SK-N-MC (cell line): ENCODE measurements around the gene NELFB.
"Not testable (repeated sequence)": the region's sequence is repeated elsewhere in the genome, so short reads cannot be mapped to it uniquely, and the experiment has no call there.

Source experiments
- DNase-seq: peaks from one replicate; pipeline ENCODE4 v3.0.0-alpha.2; 2011; ENCODE audit warnings: low read depth, low spot score
- H3K27ac ChIP-seq: fragments of 200-600 bp; sonication (generic); 2 replicates; pipeline ENCODE4 v1.5.1; 2016; ENCODE audit warnings: mixed run types
- H3K36me3 ChIP-seq: fragments of 200-600 bp; sonication (generic); 2 replicates; pipeline ENCODE4 v1.6.1; 2017; ENCODE audit warnings: antibody characterized with exemption, low read length, mixed read lengths; ENCODE audit not compliant: insufficient read depth
- H3K4me3 ChIP-seq: fragments of 200-600 bp; sonication (generic); 2 replicates; pipeline ENCODE4 v1.5.1; 2016
- H3K9ac ChIP-seq: fragments of 200-600 bp; sonication (generic); 2 replicates; pipeline ENCODE4 v1.8.0; 2017; ENCODE audit warnings: mixed run types, mixed read lengths; ENCODE audit not compliant: insufficient read length
- H3K9me3 ChIP-seq: fragments of 200-600 bp; sonication (generic); 2 replicates; pipeline ENCODE4 v1.6.1; 2017; ENCODE audit warnings: low read depth, mild to moderate bottlenecking, antibody characterized with exemption, low read length, moderate library complexity, mixed read lengths
- EZH2 ChIP-seq: fragments of 200-600 bp; sonication (generic); IDR thresholded peaks from one replicate; pipeline ENCODE4 v1.6.1; 2017; ENCODE audit warnings: antibody characterized with exemption
- FOXP2 ChIP-seq: optimal IDR thresholded peaks from 2 replicates; pipeline ENCODE3; 2011; ENCODE audit warnings: mild to moderate bottlenecking, moderate library complexity; ENCODE audit not compliant: insufficient read depth; ENCODE audit errors: extremely low read length, control extremely low read depth
- POLR2AphosphoS5 ChIP-seq: IDR thresholded peaks from 2 replicates; pipeline ENCODE4 v1.6.1; 2012; ENCODE audit warnings: mild to moderate bottlenecking, low read depth, low read length, borderline replicate concordance

Gene NELFB

GRCh38 chr9:137237759-137238726, 17.1 kb upstream of the NELFB start:
- no peak for DNase-seq
- Histone ChIP-seq H3K9ac (no peak overlapping the region), H3K9me3 (no peaks in the 10 kb centered on the region), H3K36me3 (peaks cover 14% of the 10 kb centered on the region), H3K4me3 (no peak overlapping the region), H3K27ac (no peak overlapping the region)
- TF ChIP-seq EZH2 (no peak), FOXP2 (no peak), POLR2AphosphoS5 (no peak)

GRCh38 chr9:137239541-137240200, 15.5 kb upstream of the NELFB start:
- Histone ChIP-seq H3K27ac (peak overlapping the region; percentile 85), H3K36me3 (peaks cover 21% of the 10 kb centered on the region), H3K4me3 (peak overlapping the region; percentile 80)

GRCh38 chr9:137240318-137240840, 14.7 kb upstream of the NELFB start:
- Histone ChIP-seq H3K36me3 (peaks cover 21% of the 10 kb centered on the region), H3K4me3 (peak overlapping the region; percentile 80), H3K9me3 (no peaks in the 10 kb centered on the region), H3K27ac (peak overlapping the region; percentile 85), H3K9ac (peak overlapping the region; percentile 88)
- TF ChIP-seq FOXP2 = no peak
- no peak for TF ChIP-seq EZH2
- peak; percentile 38; the same call in 1 of the 2 replicates for TF ChIP-seq POLR2AphosphoS5
- DNase-seq = no peak

More at GRCh38 chr9:137239541-137240200, 15.5 kb upstream of the NELFB start:
- peak overlapping the region; percentile 88 for H3K9ac ChIP-seq
- not testable (repeated sequence) for DNase-seq, H3K9me3 ChIP-seq

GRCh38 chr9:137240841-137241489, 14.2 kb upstream of the NELFB start, which contains the start of gene TUBB4B:
TUBB4B (plus strand) TSS chr9:137241287; CDS start chr9:137241361, 74 bp downstream.
- no peaks in the 10 kb centered on the region for H3K9me3 ChIP-seq
- DNase-seq = peak; percentile 100
- peak within 1 kb of the TSS; percentile 91 for H3K9ac ChIP-seq
- H3K4me3 ChIP-seq = peak within 1 kb of the TSS; percentile 90
- peak within 1 kb of the TSS; percentile 85 for H3K27ac ChIP-seq
- peak; percentile 100 for TF ChIP-seq POLR2AphosphoS5
- no peak for TF ChIP-seq EZH2
- TF ChIP-seq FOXP2 = peak; percentile 66
- H3K36me3 ChIP-seq = peaks cover 21% of the 10 kb centered on the region

GRCh38 chr9:137241490-137242268, 13.4 kb upstream of the NELFB start:
- H3K9ac ChIP-seq = peak overlapping the region; percentile 91
- DNase-seq = no peak
- H3K36me3 ChIP-seq = peaks cover 21% of the 10 kb centered on the region
- H3K4me3 ChIP-seq = peak overlapping the region; percentile 90
- H3K27ac ChIP-seq = no peak overlapping the region
- no peaks in the 10 kb centered on the region for H3K9me3 ChIP-seq
- TF ChIP-seq POLR2AphosphoS5 (no peak), FOXP2 (no peak), EZH2 (no peak)

DNA sequence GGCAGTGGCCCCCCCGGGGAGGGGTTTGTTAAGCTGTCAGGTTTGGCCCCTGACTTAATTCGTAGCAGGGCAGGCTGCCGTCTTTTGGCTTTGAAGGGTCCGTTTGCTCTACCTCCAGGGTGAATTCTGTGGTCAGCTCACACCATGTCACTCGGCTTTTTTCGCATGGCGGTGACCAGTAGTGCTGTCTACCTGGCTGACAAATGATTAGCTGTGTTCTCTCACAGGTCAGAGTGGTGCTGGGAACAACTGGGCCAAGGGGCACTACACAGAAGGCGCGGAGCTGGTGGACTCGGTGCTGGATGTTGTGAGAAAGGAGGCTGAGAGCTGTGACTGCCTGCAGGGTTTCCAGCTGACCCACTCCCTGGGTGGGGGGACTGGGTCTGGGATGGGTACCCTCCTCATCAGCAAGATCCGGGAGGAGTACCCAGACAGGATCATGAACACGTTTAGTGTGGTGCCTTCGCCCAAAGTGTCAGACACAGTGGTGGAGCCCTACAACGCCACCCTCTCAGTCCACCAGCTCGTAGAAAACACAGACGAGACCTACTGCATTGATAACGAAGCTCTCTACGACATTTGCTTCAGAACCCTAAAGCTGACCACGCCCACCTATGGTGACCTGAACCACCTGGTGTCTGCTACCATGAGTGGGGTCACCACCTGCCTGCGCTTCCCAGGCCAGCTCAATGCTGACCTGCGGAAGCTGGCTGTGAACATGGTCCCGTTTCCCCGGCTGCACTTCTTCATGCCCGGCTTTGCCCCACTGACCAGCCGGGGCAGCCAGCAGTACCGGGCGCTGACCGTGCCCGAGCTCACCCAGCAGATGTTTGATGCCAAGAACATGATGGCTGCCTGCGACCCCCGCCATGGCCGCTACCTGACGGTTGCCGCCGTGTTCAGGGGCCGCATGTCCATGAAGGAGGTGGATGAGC, 12.6 kb upstream of the NELFB start:
- no peak for TF ChIP-seq FOXP2
- TF ChIP-seq EZH2 = no peak
- no peak; the same call in 1 of the 2 replicates for TF ChIP-seq POLR2AphosphoS5
- peak overlapping the region; percentile 91 for H3K9ac ChIP-seq
- DNase-seq = no peak
- H3K9me3 ChIP-seq = no peaks in the 10 kb centered on the region
- peaks cover 21% of the 10 kb centered on the region for H3K36me3 ChIP-seq
- H3K27ac ChIP-seq = no peak overlapping the region
- H3K4me3 ChIP-seq = peak overlapping the region; percentile 90

DNA sequence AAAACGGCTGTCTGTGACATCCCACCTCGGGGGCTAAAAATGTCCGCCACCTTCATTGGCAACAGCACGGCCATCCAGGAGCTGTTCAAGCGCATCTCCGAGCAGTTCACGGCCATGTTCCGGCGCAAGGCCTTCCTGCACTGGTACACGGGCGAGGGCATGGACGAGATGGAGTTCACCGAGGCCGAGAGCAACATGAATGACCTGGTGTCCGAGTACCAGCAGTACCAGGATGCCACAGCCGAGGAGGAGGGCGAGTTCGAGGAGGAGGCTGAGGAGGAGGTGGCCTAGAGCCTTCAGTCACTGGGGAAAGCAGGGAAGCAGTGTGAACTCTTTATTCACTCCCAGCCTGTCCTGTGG, 11.9 kb upstream of the NELFB start:
- DNase-seq, H3K9ac ChIP-seq, H3K9me3 ChIP-seq, H3K27ac ChIP-seq, H3K4me3 ChIP-seq: not testable (repeated sequence)
- peaks cover 21% of the 10 kb centered on the region for H3K36me3 ChIP-seq
